GM19035 (cell line): ENCODE measurements around the gene EMX1.

ENCODE experiments used
- ATAC-seq: cut with Tn5 transposase; IDR thresholded peaks from one replicate; pipeline ENCODE4 v1.9.1; 2021; ENCODE audit not compliant: unreplicated experiment

EMX1 gene

DNA sequence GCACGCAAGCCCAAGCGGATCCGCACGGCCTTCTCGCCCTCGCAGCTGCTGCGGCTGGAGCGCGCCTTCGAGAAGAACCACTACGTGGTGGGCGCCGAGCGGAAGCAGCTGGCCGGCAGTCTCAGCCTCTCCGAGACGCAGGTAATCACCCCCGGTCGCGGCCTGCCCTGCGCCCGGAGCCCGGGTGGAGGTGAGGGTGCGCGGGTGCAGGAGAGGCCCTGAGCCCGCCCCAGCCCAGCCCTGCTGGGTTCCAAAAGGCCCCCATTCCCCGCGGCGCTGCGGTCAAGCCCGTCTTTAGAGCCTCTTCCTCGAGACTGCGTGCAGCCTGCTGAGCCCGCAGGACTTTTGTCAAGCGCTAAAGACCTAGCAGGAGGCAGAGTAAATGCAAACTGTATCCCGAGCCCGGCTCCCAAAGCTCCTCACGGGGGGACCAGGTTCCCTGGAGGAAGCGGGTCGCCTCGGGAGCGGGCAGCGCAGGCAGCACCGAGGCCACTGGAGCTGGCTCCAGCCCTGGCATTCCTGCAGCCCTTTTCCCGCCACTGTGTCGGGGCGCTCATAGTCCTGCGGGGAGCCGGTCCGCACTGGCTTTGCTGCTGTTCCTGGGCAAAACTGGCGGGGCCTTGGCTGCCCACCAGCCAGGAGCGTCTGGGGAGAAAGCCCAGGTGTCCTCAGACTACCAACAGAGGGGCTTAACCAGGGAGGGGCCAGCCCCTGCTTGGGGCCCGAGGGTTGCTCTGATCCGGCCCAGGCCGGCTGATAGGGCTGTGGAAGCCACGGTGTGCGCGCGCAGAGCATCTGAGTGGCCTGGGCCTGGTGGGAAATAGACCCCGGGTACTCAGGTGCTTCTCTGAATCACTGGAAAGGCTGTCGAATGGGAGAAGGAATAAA is 7.3 kb downstream of the EMX1 start:
- no peak for ATAC-seq

DNA sequence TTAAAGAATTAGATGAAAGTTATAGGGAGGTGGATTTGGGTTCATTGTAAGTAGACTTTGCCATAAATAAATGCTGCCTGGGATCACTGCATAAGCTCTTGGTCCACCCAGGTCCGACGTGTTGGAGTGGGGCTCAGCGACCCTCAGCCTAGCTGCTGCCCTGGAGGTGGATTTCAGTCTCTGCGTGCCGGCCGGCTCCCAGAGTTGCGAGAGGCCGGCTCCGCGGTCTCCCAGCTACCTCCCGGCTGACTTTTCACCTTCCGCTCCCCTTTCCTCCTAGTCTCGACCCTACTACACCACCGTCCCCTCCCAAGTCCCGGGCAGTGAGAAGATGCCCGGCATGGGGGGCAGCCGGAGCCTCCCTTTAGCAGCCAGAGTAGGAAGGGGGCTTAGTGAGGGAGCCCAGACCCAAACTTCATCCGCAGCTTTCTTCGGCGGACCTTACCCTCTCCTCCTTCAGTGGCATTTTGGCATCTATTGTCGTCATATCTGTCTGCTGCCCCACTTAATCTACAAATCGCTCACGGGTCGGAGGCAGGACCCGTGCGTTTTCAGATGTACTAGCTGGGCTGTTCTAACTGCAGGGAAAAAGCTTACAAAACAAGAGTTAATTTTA is 8.1 kb downstream of the EMX1 start:
- no peak for ATAC-seq

DNA sequence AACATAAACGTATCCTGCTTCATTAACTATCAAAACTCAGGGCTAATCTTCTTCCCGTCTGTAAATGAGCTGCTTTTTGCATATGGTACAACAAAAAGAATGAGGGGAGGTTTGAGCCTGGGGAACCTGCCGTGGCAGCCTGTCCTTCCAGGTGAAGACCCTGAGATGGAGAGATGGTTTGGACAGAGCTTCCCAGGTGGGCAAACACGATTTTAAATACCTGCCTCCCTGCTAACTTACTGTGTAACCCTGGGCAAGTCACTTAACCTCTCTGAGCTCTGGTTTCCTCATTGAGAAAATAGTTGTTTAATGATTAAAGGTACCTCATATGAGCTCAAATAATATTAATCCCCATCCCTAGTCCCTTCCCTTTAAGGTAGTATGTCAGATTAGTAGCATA is 9.0 kb downstream of the EMX1 start:
- ATAC-seq: no peak

- ATAC-seq: no peak
Observed at GRCh38 chr2:72926811-72927465, 9.6 kb downstream of the EMX1 start.

DNA sequence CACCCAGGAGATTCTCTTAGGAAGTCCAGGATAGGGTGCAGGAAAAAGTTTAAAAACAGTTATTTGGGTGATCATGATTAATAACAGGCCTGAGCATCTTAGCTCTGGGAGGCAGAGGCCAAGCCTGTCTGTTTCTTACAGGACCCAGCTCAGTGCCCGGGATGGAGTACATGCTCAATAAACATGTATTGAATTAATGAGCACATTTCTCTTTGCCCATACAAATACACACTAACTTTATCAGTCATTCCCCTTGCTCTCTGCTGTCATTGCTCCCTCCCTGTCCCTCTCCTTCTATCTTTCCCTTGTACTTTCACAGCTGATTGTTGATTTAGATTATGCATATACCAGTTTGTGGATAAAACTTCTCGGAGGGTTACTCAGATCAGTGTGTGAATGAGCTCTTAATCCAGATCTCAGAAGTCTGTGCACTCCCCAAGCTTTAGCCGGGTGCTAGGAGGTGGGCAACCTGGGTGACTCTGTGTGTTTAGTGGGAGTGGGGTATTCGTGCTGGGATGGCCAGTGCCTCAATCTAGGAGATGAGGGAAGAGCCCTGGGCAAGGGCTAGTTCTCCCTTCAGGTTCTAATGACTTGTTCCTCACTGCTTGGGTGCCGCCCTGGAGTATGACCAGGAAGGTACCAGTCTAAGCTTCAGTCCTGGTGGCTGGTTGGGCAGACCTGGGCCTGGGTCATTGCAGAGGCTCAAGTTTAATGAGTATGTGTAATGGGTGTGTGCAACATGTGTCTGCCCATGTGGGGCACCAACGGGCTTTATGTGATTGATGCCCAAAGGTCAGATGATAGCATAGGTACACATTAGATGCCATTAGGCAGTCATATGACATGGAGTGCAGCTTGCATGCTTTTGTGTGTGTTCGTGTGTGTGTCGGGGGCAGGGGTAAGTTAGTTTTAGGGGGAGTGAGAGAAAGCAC is 10.6 kb downstream of the EMX1 start:
- no peak for ATAC-seq

DNA sequence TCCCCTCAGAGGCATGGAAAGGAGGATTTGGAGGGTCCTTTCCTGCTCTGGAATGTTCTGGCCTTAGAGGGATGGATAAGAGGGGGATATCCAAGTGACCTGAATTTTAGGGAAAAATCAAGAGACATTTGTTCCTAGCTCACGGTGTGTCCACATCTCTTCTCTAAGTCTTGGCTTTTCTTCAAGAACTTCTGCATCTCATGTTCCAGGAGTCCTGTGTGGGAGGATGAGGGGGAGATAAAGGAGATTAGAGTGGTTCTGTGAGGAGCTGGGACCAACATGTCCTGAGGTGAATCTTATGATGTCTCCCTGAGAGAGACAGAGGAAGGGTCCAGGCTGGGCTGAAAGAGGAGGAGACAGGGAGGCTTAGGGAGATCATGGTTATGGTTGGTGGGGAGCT is 11.7 kb downstream of the EMX1 start:
- no peak for ATAC-seq

GRCh38 chr2:72931280-72931910 is 14.1 kb downstream of the EMX1 start:
- ATAC-seq: no peak

- ATAC-seq: no peak
Observed at GRCh38 chr2:72932045-72932740, 14.9 kb downstream of the EMX1 start.

DNA sequence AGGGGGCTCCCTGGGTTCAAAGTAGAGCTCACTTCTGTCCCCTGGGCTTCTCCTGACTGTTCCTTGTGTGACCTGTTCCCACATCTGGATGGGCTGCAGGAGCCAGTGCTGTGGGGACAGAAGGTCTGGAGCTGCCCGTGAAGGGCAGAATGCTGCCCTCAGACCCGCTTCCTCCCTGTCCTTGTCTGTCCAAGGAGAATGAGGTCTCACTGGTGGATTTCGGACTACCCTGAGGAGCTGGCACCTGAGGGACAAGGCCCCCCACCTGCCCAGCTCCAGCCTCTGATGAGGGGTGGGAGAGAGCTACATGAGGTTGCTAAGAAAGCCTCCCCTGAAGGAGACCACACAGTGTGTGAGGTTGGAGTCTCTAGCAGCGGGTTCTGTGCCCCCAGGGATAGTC is 15.5 kb downstream of the EMX1 start:
- no peak for ATAC-seq

DNA sequence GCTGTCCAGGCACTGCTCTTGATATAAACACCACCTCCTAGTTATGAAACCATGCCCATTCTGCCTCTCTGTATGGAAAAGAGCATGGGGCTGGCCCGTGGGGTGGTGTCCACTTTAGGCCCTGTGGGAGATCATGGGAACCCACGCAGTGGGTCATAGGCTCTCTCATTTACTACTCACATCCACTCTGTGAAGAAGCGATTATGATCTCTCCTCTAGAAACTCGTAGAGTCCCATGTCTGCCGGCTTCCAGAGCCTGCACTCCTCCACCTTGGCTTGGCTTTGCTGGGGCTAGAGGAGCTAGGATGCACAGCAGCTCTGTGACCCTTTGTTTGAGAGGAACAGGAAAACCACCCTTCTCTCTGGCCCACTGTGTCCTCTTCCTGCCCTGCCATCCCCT is 15.9 kb downstream of the EMX1 start:
- ATAC-seq: no peak

DNA sequence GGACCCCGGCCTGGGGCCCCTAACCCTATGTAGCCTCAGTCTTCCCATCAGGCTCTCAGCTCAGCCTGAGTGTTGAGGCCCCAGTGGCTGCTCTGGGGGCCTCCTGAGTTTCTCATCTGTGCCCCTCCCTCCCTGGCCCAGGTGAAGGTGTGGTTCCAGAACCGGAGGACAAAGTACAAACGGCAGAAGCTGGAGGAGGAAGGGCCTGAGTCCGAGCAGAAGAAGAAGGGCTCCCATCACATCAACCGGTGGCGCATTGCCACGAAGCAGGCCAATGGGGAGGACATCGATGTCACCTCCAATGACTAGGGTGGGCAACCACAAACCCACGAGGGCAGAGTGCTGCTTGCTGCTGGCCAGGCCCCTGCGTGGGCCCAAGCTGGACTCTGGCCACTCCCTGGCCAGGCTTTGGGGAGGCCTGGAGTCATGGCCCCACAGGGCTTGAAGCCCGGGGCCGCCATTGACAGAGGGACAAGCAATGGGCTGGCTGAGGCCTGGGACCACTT is 16.4 kb downstream of the EMX1 start:
- no peak for ATAC-seq

- ATAC-seq: peak; percentile 69
Observed at GRCh38 chr2:72934683-72935610, 17.6 kb downstream of the EMX1 start.

DNA sequence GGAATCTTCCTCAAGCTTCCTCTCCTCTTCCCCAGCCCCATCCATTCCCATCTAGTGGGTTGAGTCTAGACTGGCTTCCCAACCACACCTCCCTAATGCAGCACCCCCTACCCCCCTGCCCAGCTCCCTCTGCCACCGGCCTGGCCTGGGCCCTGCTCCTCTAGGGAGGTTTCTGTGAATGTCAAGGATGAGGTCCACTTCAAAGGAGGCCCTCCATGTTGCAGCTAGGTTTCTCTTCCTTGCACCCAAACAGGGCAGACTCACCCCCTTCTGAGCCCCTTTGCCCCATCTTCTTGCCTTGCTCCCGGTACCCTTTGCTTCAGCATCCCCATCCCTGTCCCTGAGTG is 18.3 kb downstream of the EMX1 start:
- no peak for ATAC-seq

DNA sequence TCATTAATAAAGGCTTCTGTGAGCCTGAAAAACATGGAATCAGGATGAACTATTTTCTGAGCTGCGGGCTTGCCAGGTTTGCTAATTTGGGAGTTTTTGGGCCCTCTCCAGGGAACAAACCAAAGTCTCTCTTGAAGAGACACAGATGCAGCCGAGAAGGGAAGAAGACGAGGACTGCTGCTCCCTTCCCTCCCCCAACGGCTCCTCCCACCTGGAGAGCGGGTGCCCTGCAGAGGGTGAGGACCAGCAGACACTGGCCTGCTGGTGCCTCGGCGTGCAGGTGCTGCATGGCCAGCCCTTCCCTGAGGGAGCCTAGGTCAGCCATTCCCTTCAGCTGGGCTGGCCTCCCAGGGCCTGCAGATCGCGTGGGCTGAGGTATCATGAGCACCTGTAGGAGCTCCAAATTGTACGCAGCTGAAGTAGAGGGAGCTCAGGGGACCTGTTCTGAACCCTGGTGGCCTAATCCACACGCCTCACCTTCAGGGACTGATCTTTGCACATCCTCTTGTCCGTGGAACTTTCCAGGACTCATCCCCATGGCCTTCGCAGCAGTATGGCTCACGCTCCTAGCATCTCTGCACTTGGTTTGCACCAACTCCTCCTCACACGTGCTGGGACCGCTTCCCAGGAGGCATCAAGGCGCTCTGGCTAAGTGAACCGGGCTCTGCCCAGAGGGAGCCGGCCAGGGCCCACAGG is 19.5 kb downstream of the EMX1 start:
- ATAC-seq: no peak

DNA sequence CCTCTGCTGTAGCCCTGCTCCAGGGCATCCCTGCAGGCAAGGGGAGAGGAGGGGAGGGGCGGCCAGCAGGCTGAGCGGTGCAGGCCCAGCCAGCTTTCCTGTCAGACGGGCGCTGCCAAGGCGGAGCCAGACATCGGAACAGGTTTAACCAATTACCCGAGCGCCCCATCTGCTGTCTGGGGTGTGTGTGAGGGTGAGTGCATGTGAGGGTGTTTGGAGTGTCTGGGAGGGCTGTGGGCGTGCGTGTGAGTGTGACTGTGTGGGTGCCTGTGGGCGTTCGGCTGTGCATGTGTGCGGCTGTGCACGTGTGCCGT is 20.0 kb downstream of the EMX1 start:
- no peak for ATAC-seq

- ATAC-seq: no peak
Observed at GRCh38 chr2:72938455-72938854, 21.1 kb downstream of the EMX1 start.

GRCh38 chr2:72940361-72940760 is 23.0 kb downstream of the EMX1 start:
- ATAC-seq: no peak

- no peak for ATAC-seq
Observed at GRCh38 chr2:72940786-72941185, 23.5 kb downstream of the EMX1 start.
